ENCODE data around the gene SOX11.

GRCh38 chr2:5672749-5673144, 19.4 kb upstream of the SOX11 start:
- TF ChIP-seq MAX (IDR thresholded peaks at IDR 0.05) (no peak), EGR1 (IDR thresholded peaks at IDR 0.05) (no peak), TEAD4 (IDR thresholded peaks at IDR 0.05) (no peak)

Data from Ishikawa (cell line).